GM20000 (cell line): ENCODE measurements around the gene LIN28A.

Experiments
- DNase-seq: peaks from one replicate; pipeline ENCODE4 v3.0.0; 2012; ENCODE audit warnings: low spot score
- TF ChIP-seq, protein P1 (sequence below): IDR thresholded peaks from 2 replicates; pipeline ENCODE4 v1.5.1; 2012; ENCODE audit warnings: mild to moderate bottlenecking, control low read depth; ENCODE audit errors: extremely low read depth, missing control alignments

LIN28A gene

DNA sequence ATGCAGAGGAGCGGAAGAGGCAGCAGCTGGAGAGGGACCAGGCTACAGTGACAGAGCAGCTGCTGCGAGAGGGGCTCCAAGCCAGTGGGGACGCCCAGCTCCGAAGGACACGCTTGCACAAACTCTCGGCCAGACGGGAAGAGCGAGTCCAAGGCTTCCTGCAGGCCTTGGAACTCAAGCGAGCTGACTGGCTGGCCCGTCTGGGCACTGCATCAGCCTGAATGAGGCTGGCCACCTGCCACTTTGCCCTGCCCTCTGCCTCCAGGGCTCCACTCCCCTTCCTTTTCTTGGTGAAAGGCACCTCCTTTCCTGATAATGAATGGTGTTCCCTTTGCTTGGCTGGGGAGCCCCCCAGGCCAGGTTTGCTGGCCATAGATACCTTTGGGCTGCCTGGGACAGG is 58.3 kb downstream of the LIN28A start:
- no peak for DNase-seq
- TF ChIP-seq, protein P1, sequence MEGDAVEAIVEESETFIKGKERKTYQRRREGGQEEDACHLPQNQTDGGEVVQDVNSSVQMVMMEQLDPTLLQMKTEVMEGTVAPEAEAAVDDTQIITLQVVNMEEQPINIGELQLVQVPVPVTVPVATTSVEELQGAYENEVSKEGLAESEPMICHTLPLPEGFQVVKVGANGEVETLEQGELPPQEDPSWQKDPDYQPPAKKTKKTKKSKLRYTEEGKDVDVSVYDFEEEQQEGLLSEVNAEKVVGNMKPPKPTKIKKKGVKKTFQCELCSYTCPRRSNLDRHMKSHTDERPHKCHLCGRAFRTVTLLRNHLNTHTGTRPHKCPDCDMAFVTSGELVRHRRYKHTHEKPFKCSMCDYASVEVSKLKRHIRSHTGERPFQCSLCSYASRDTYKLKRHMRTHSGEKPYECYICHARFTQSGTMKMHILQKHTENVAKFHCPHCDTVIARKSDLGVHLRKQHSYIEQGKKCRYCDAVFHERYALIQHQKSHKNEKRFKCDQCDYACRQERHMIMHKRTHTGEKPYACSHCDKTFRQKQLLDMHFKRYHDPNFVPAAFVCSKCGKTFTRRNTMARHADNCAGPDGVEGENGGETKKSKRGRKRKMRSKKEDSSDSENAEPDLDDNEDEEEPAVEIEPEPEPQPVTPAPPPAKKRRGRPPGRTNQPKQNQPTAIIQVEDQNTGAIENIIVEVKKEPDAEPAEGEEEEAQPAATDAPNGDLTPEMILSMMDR = no peak

DNA sequence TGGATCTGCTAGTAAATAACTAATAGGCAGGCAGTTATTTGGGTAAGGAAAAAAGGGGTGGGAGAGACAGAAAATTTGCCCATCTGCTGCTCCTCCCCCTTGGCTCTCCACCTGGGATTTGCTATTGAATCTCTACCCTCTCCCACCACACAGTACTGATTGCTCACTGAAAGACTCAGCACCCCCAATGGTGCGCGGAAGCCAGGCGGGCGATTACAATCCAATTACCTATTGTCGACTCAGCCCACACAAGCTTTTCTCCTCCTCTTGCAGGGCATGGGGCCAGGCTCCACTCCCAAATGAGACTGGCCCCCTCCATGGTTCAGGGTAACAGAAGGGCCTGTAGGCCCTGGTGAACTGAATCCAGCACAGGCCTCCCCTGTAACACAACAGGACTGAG is 58.9 kb downstream of the LIN28A start:
- TF ChIP-seq, protein P1 = no peak
- no peak for DNase-seq

DNA sequence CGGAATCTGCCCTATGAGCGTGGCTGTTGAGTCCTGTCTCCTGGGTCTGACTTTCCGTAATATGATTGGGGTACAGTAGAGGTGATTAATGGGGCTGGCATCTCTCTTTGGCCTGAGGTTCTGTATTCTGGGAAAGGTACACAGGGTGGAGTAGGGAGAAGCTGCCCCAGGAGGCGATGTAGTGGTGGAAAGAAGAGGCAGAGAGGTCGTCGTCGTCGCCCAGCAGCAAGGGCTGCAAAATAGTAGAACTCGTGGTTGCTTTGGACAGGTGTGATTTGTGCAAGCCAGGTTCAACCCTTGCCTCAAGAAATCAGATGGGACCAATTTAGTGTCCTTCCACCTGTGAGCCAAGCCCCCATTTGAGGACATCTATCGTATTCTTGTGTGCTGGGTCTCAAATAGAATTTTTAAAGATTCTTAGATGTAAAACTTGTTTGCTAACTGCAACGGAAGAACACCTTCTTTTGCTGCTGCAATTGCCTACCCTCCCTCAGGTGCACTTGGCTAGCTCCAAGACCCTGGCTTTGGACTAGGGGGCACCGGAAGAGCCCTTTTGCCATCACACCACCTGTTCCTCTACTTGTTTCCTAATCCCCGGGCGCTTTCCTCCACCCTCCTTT is 60.4 kb downstream of the LIN28A start:
- TF ChIP-seq, protein P1 = no peak
- no peak for DNase-seq

DNA sequence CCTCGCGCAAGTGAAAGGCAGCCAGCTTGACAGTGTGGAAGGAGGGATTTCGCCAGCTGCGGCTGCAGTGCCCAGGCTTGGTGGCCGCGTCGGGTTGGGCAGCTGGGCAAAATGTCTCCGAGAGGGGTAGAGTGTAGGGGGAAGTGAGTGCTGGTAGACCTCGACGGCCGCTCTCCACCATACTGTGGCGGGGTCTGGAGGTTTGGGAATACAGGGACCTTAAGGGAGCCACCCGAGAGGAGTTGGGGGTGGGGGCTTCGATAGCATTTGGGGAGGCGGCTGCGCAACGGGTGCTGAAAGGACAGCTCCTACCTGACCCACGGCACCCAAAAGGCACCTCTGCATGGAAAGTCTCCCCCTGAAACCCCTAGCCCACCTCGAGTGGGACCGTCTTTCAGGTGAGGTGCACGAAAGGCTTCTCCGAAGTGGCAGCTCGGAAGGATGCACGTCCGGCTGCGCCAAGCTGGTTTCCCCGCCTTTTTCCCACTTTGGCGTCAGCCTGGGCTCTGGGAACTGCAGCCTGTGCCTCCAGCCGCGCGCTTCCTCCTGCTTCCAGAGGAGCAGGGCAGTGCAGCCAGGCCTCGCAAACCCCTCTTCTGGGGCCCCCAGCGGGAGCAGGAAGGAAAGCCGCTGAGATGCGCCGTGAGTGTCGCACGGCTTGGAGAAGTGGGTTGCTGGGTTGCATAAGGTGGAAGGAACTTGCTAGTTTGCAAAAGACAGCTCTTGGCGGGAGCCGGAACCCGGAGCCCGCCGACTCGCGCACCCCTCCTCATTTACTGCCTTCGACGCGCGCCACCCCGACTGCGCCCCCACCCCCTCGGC is 61.1 kb downstream of the LIN28A start:
- TF ChIP-seq, protein P1 = no peak
- peak; percentile 40 for DNase-seq

DNA sequence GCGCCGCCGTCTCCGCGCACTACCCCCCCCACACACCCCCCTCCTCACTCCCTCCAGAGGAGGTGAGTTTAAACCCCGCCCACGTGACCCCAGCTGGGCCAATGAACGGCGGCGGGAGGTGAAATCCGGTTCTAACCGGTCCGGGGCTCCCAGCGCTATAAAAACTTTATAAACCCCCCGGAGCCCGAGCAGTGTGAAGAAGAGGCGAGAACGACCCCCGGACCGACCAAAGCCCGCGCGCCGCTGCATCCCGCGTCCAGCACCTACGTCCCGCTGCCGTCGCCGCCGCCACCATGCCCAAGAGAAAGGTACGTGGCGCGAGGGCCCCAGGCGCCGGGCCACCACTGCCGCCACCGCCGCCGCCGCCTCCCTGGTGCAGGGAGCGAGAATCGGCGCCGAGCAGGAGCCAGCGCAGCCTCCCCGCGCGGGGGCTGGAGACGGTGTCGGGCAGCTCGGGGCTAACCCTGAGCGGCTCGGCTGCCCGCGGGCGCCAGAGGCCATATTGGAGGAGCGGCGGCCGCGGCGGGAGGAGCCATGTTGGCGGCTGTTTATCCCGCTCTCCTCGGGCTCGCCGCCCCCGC is 61.8 kb downstream of the LIN28A start, which contains the start of gene HMGN2:
TSS of gene HMGN2 (plus strand) at position 121 of the 581 bp plus-strand sequence. CDS start at position 294, 173 bp downstream.
- peak; percentile 89 for DNase-seq
- TF ChIP-seq, protein P1 = no peak

DNA sequence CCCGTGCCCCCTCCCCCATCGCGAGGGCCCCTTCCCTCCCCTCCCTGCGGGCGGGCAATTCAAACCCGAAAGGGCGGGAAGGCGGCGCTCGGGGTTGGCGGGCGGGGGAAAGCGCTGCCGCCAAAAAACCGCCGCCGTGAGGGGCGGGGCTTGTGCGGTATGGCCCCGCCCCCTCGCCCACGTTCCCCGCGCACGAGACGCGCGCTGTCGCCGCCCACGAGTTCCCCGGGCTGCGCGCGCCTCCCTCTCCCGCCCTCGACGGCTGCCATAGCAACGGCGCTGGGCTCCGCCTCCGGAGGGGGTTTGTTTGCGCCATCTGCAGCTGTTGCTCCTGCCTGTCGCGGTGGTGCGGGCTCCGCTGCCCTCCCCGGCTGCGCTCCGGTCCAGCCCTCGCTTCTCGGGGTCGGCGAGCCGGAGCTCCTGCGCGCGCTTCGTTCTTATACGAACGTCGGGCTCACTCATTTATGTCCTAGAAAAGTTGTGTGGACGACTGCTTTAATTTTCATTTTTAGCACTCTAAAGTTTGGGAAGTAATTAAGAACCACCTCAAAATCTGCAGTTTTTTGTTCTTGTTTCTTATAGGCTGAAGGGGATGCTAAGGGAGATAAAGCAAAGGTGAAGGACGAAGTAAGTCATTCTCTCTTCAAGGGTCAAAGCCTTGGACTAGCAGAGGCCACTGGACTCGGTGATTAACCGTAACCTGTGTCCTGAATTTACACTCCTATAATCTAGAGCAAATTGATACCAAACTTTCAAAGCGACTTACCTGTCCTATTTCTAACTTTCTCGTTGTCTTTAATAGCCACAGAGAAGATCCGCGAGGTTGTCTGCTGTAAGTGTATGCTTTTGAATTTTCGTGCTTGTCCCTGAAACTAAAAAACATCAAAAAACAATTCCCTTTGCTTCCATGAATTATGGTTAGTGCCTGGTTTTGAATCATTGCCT is 62.6 kb downstream of the LIN28A start:
- TF ChIP-seq, protein P1 = no peak
- peak; percentile 99 for DNase-seq
